GM19452 (cell line): ENCODE results near the gene DCPS.
"Not testable (repeated sequence)": the region's sequence is repeated elsewhere in the genome, so short reads cannot be mapped to it uniquely, and the experiment has no call there.

ENCODE experiments used
- ATAC-seq: cut with Tn5 transposase; IDR thresholded peaks from one replicate; pipeline ENCODE4 v1.9.1; 2021; ENCODE audit not compliant: unreplicated experiment

The DCPS gene

DNA sequence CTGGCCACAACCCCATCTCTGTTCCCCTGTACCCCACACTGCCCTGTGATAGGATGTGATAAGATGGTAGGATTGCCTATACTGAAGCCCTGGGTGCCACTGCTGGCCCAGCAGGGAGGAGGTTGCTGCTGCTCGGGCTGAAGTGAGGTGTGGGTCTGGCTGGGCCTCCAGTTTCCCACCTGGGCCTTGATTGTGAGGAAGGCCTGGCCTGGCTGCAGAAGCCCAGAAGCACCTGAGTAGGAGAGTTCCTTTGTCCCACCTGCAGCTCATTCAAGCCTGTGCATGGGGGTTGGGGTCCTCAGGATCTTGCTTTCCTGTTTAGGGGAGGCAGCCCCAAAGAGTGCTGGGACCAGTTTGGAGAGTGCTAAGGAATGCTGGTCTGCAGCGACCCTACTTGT, 54.9 kb downstream of the DCPS start:
- no peak for ATAC-seq

DNA sequence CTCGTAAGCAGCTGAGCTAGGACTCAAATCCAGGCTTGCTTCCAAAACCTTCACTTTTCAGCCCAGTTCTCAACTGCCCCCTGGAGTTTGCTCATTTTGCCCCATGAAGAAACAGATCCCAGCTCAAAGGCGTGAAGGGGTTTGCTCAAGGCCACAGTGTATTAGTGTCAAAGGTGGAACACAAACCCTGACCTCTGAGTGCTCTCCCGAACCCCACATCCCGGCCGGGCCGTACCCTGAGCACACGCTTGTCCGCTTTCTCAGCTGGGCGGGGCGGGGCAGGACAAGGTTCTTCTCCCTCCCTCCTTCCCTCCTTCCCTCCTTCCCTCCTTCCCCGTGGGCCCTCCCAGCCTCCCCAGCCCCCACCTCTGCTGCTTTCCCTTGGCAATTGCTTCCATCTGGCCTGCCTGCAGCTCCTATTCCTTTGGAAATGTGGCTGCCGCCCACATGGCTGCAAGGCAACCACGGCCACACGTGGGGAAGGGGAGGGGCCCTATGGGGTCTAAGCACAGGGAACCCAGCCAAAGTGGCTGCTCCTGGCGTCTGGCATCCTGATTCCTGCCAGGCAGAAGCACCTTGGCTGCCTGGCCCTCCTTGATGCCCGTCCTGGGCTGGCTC, 55.7 kb downstream of the DCPS start:
- no peak for ATAC-seq

DNA sequence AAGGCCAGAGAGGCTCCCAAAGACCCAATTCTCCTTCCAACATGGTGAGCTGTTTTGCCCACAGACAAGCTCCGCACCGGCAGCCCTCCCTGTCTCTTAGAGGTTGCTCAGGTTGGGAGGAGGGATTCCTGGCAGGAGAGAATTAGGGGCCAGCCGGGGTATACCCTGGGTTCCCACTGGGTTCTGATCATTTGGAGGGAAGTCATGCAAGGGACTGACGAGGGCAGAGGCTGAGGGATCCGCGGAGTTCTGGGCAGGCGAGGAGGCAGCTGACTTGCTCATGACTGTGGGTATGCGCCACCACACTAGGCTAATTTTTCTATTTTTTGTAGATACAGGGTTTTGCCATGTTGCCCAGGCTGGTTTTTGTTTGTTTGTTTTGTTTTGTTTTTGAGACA, 56.2 kb downstream of the DCPS start:
- ATAC-seq = no peak

DNA sequence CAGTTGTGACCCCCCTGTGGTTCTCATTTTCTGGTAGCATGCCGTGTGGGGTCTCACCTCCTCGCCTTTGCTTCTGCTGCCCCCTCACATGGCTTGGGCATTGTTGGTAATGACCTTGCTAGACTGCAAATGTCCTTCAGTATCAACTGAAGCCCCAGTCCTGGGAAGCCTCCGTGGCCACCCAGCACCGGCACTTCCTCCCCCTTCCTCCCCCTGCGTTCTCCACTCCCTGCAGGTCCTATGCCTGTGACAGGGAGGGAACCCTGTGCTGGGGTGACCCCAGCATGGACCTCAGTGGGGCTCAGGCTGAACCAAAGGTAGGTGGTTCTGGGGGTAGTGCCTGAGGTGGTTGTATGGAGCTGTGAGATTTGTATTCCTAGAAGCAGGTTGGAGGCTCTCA, 57.5 kb downstream of the DCPS start:
- no peak for ATAC-seq

DNA sequence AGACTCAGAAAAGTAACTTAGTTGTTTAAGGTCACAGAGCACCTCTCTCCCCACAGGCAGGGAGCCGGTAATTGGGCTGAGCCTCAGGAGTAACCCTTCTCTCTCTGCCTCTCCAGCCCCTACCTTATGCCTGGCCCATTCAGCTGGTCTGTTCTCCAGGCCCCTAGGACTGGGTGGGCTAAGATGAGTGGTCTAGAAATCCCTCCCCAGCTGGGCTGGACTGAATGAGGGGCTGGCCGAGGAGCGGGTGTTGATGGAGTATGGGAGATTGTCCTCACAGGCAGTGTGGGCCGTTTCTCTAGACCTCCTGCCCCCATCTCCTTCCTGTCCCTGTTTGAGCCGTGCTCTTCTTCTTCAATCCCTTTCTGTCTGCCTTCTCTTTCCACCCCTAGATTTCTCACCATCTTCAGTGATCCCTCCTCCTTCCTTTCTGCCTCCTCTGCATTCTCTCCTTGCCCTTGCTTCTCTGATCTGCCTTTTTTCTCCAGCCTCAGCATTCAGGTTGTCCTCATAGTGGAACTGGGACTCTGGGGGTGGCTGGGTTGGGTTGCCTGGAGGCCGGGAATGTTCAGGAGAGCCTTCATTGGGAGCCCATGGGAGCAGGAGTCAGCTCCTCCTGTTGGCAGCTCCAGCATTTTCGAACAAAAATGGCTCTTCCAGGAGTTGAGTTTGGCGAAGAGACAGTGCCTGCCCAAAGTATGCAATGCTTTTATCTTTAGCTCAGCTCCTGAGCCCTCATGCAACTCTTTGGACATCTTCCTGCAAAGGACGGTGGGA, 59.2 kb downstream of the DCPS start:
- no peak for ATAC-seq

DNA sequence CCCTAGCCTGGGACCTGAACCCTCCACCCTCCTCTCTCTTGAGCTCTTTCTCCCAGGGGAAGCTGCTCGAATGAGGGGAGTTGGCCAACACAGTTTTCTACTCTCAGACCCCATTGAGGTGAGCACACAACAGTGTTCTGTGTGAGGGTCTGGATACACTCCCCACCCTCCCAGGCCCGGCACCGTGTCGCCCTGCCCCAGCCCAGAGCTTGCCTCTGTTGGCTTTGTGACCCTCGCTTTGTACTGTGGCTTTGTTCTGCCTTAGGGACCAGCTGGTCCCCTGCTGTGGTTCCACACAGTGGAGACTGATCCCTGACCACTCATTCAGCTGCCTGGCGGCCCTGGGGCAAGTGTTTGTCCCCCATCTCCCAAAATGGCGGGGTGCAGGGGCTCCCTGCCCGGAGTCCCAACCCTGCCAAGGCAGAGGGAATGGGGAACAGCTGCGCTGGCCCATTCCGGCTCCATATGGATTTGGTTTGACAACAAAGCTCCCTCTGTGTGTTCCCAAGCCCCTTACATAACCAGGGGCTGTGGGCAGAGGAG, 59.9 kb downstream of the DCPS start:
- ATAC-seq = no peak

DNA sequence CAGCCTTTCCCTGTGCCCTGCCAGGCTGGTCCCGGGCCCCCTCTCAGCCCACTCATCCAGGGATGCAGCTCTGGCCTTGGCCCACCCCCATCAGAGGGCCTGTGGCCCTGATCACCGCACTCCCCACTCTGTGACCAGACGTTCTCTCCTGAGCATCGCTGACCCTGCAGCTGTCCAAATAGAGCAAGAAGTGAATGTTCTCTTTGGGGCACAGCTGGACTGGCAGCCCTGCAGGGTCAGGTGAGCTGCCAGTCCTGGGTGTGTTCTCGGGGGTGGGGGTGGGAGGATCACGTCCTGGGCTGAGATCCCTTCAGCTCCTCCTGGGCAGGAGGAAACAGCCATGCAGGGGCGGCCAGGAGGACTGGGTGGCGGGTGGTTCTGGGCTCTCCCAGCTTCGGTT, 60.9 kb downstream of the DCPS start:
- ATAC-seq = not testable (repeated sequence)

DNA sequence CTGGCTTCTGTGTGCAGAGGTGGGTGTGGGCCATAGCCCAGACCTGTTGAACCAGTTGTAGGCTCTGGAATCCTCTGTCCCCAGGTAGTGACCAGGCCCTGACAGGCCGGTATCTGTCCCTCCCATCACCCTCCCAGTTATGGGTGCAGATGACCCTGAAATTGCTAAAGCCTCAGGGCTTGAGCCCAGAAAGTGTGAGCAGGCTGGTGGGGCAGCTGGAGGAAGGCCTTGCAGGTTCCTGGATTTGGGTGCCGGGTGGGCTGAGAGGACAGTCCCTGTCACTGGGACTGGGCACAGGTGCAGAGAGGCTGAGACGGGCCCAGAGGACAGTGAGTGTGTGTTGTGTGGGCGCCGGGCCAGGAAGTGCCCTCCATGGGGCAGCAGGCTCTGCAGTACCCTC, 61.6 kb downstream of the DCPS start:
- ATAC-seq = not testable (repeated sequence)

DNA sequence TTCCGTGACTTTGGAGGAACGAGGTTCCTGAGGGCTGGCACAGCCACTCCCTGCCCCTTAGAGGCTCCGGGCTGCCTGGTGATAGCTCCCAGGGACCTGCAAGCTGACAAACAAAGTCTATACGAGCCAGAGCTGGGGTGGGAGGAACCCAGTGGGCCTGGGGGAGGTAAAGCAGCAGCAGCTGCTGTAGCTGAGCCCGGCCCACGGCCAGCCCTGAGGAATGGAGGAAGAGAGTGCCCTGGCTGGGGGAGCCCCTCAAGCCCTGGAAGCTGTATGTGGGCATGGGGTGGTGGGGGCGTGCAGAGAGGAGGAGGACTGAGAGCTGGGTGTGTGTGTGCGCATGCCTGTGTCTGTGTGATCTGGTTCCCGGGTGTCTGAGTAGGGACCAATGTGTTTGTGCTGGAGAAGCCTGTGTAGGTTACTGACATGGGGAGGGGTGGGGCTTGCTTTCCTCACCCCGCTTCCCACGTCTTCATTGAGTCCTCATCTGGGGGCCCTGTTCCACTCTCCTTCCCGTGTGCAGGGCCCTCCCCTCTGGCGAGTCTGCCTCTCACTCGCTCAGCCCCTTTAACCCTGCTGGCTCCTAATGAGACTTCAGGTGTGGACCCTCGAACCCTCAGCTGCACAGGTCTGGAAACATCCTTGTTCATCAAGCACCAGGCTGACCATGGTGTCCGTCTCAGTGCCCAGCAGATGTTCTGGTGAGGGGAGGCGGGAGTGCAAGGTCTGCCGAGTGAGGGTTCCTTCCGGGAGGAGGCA, 62.4 kb downstream of the DCPS start:
- no peak for ATAC-seq

DNA sequence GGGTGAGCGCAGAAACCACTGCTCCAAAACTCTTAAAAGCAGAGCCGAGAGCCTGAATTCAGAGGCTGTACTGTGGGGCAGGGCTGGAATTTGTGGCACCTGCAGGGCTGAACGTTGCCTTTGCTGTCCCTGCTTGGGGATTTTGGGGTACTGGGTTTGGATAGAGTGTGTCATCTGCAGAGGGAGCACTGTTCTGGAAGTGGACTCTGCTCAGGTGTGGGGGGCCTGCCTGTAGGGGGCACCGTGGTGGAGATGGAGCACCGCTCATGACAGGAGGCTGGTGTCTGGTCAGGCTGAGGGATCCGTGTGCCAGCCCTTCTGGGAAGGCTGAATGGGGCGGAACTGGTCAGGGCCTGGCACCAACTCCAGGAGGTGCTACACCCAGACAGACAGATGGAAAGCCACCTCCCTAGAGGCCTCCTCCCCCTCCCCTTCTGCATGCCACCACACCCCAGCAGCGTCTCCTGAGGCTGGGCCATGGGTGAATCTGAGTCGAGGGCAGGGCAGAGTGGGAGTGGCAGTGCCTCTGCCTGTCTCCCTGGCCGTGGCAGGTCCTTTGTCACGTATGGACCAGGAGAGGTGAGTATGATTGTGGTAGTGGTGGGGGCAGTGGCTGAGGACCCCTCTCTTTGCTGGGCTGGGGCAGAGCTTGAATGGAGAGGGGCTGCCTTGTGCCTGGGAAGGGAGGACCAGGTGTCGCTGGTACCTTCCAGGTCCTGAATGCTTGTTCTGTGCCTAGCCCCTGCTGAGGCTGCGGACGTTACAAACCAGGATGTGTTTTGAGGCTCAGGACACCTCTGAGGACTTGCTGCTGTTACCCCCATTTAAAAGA, 63.2 kb downstream of the DCPS start:
- ATAC-seq = not testable (repeated sequence)

DNA sequence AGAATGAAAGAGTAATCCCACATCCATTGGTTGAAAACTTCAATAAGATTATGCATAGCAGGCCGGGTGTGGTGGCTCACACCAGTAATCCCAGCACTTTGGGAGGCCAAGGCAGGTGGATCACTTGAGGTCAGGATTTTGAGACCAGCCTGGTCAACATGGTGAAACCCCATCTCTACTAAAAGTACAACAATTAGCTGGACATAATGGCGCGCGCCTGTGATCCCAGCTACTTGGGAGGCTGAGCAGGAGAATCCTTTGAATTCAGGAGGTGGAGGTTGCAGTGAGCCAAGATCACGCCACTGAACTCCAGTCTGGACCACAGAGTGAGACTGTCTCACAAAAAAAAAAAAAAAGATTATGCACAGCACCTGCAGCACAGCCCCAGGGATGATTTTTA, 63.9 kb downstream of the DCPS start:
- ATAC-seq = not testable (repeated sequence)

DNA sequence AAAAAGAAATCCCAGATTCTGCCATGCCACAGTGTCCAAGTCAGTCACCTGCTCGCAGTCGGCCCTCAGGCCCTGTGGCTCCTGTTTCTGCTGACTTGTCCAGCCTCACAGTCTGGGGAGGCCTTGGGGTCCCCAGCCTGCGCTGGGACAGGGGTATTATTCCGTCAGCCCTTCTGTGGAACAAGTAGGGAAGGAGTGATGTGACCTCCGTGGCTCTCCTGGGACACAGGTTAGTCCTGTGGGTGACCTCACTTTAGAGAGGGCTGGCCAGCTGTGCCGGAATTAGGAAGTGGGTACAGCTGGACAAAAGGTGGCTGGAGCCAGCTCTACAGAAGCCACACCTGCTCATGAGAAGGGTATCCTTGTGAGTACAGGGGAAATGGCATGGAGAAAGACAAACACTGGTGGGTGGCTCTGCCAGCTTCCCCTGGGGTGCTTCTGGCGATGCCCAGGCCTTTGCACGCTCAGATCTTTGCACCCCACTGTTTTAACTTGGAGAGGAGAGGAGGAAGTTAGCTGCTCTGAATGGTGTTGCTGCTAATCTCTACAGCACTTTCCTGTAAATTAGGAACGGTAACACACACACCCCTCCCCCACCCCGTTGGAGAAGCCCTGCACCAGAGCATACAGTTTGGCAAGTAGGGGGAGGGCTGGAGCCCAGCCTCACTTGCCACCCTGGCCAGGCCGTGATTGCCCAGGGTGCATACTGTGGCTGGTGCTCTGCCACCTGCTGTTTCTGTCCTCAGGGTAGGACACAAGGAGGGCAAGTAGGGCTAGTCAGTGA, 64.7 kb downstream of the DCPS start:
- ATAC-seq = not testable (repeated sequence)

DNA sequence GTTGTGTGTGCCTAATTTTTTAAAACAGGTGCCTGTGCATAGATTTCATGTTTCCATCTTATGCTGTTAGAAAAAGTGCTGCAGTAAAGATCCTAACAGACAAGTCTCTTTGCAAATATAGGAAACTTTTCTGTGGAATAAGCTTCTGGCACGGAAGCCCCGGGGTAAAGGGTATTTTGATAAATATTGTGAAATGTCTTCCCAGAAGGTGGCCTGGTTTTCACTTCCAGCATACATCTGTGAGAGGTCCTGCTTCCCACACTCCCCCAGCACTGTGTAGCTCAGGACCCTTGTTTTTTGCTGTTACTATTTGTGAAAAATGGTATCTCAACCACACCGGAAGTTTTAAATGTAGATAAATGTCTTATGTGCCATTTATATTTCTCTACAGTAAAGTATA, 66.2 kb downstream of the DCPS start:
- no peak for ATAC-seq

DNA sequence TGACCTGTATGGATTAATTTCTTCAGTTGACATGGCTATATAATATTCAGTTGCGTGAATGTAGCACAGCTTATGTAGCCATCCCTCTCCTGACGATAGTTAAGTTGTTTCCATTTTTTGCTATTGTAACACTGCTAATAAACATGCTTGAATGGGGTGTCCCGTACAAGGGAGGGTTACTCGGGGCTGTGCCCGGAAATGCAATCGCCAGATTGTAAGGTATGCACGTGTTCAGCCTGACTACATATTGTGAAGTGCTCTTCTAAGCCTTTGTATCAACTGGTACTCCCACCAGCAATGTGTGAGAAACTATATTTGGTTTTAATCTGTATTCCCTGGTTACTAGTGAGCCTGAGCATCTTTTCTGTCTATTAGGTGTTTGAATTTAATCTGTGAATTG, 67.7 kb downstream of the DCPS start:
- no peak for ATAC-seq

DNA sequence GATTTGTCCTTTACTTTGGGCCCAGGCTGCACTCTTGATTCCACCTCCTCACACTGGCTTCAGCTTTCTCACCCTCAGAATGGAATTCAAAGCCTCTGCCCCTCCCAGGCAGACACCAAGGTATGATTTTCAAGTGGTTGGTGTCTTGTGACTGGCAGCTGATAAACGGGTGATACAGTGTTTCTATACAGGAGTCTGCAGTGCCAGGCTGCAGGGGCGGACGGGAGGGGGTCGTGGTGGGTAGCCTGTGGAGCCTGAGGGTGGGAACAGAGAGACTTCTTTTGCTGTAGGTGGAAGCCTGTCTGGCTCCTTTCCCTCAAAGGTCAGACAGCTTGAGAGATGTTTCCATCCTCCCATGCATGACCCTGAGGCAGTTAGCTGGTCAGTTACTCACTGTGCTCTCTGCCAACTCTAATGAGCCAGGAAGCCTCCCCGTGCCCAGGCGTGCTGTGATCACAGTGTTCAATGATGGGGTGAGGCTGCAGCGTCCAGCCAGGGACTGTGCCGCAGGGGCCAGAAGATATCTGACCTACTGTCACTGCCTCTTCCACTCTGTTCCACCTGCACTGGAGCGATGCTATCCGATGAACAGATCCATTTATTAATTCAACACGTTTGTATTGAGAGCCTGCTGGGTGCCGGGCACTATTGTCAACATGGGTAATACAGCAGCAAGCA, 69.7 kb downstream of the DCPS start:
- ATAC-seq = not testable (repeated sequence)

DNA sequence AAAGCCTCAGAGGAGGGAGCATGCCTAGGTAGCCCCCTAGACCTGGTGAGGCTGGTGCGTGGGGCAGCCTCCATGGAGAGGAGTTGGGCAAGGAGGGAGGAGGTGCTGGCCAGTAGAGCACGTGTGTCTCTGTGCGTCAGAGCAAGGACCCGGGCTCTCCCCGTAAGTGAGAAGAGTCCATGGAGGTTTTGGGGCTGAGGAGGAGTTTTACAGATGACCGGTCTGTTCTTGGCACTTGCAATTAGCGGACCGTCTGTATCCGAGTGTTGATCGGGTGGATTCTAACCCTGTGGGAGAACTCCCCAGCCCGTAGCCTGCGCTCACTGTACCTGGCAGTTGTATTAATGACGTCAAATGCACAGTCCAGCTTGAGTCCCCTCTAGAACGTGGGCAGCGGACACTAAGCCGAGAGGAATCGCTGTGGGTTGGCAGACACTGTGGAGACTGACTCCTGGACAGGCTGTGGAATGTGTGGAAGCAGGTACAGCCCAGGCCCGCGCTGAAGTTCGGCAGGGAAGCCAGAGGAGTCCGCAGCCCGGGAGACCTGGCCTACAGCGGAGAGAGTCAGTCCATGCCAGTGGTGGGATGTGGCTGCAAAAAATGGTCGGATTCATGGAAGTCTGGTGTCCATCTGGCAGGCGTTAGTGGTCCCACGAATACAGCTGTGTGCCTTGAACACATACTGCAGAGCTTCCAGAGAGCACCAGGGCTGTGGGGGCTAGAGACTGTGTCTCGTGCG, 70.9 kb downstream of the DCPS start:
- not testable (repeated sequence) for ATAC-seq

DNA sequence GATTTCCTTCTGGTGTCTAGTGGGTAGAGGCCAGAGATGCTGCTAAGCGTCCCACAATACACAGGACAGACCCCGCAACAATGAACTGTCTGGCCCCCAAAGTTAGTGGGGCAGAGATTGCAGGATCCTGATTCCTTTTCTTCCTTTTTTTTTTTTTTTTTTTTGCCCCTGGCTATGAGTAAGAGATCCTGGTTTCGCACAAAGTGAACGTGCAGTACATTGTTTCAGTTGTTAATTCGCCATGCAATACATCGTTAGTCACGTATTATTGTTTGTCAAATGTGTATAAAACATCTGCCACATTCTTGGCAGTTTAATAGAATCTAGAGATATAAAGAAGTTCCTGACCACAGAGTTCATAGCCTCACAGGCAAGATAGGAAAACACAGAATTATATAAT, 71.9 kb downstream of the DCPS start:
- ATAC-seq = no peak

DNA sequence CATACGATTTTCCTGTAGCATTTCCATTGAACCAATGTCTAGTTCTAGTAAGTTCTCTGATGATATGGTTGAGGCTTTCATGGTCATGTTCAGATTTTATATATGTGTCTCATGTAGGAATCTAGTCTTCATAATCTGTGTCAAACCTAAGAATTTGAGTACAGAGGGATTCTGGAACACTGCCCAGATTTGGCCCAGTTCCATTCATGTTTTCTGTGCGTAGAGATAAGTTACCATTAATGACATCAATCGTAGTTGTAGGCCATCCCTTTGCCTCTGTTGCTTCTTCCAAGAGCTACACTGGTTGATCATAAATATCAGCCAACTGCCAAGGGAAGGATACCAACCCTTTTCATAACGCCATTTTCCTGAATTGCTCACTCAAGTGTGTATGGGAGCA, 74.9 kb downstream of the DCPS start:
- ATAC-seq = no peak

DNA sequence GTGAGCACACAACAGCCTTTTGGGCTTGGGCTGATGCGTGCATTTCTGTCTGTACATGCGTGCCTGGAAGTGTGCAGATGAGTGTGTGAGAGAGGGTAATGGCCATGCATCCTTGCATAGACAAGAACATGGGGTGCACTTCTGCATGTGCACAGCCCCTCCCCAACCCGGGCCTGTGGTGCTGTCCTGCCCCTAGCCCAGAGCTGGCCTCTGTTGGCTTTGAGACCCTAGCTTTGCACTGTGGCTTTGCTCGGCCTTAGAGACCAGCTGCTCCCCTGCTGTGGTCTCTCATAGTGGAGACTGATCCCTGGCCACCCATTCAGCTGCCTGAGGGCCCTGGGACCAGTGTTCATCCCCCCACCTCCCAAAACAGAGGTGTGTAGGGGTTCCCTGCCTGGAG, 77.0 kb downstream of the DCPS start:
- ATAC-seq = no peak
